HepG2 (cell line): Measurements from ENCODE around the gene ZNF132. TPM values are rescaled to one million over a fixed set of nuclear protein-coding genes. Genes with fewer than 3 reads are reported as not detected.

Source experiments
- CBX5 ChIP-seq: sonication (generic); formaldehyde crosslinking; IDR thresholded peaks from 2 replicates; pipeline ENCODE4 v1.4.0; 2020; ENCODE audit warnings: missing genetic modification reagents, borderline replicate concordance
- DBP ChIP-seq: sonication (generic); formaldehyde crosslinking; IDR thresholded peaks from 2 replicates; pipeline ENCODE4 v1.4.0; 2020; ENCODE audit warnings: missing genetic modification reagents; ENCODE audit errors: not compliant biosample characterization
- DRAP1 ChIP-seq: IDR thresholded peaks from 2 replicates; pipeline ENCODE4 v1.6.1; 2016; ENCODE audit warnings: missing genetic modification reagents, missing compliant biosample characterization
- MBNL3 ChIP-seq: fragments of 250-450 bp; sonication (Bioruptor Pico); conservative IDR thresholded peaks from 2 replicates; pipeline ENCODE4 v1.8.0; 2022; ENCODE audit warnings: mild to moderate bottlenecking, inconsistent platforms
- NPAS2 ChIP-seq: sonication (generic); formaldehyde crosslinking; IDR thresholded peaks from 2 replicates; pipeline ENCODE4 v1.8.0; 2022; ENCODE audit warnings: mild to moderate bottlenecking, missing genetic modification reagents, borderline replicate concordance
- RBM39 ChIP-seq: fragments of 200-400 bp; formaldehyde crosslinking; IDR thresholded peaks from one replicate; pipeline ENCODE4 v1.6.1; 2018; ENCODE audit warnings: antibody characterized with exemption, mild to moderate bottlenecking, low read depth, low read length; ENCODE audit not compliant: poor library complexity, severe bottlenecking
- TFAP4 ChIP-seq: sonication (generic); IDR thresholded peaks from 2 replicates; pipeline ENCODE4 v1.6.1; 2016; ENCODE audit warnings: low read depth, borderline replicate concordance
- ZBTB2 ChIP-seq: sonication (generic); formaldehyde crosslinking; IDR thresholded peaks from 2 replicates; pipeline ENCODE4 v1.8.0; 2022; ENCODE audit warnings: low read depth, missing genetic modification reagents
- ZFY ChIP-seq: sonication (generic); formaldehyde crosslinking; IDR thresholded peaks from 2 replicates; pipeline ENCODE4 v1.4.0; 2020; ENCODE audit warnings: missing genetic modification reagents
- ZNF180 ChIP-seq: sonication (generic); formaldehyde crosslinking; IDR thresholded peaks from 2 replicates; pipeline ENCODE4 v1.4.0; 2020; ENCODE audit warnings: low read depth, missing genetic modification reagents, borderline replicate concordance
- ZNF501 ChIP-seq: sonication (generic); formaldehyde crosslinking; IDR thresholded peaks from 2 replicates; pipeline ENCODE4 v1.5.1; 2020; ENCODE audit warnings: mild to moderate bottlenecking, moderate library complexity, missing genetic modification reagents
- ZNF569 ChIP-seq: sonication (generic); formaldehyde crosslinking; IDR thresholded peaks from 2 replicates; pipeline ENCODE4 v1.5.0; 2020; ENCODE audit warnings: mild to moderate bottlenecking, missing genetic modification reagents, moderate library complexity, borderline replicate concordance
- ZNF83 ChIP-seq: sonication (generic); formaldehyde crosslinking; IDR thresholded peaks from 2 replicates; pipeline ENCODE4 v1.4.0; 2020; ENCODE audit warnings: missing genetic modification reagents, mild to moderate bottlenecking, borderline replicate concordance
- ZNF850 ChIP-seq: sonication (generic); formaldehyde crosslinking; conservative IDR thresholded peaks from 2 replicates; pipeline ENCODE4 v1.9.0; 2021; ENCODE audit warnings: mild to moderate bottlenecking, missing genetic modification reagents
- ZSCAN29 ChIP-seq: sonication (generic); formaldehyde crosslinking; conservative IDR thresholded peaks from 2 replicates; pipeline ENCODE4 v1.4.0; 2020; ENCODE audit warnings: mild to moderate bottlenecking, missing genetic modification reagents
- polyA plus RNA-seq, 8 experiments: library from polyadenylated mRNA; depleted of rRNA in 3 of 8; stranded (reverse) in 7 of 8; unstranded in 1 of 8; fragments of >200 nt; fragmentation: Illumina TruSeq in 4 of 8; extraction: Trizol in 4 of 8; gene quantifications; 2 replicates each; pipeline versions ENCODE4 v1.2.1 to v1.2.3, GENCODE V29; 2011 to 2016; ENCODE audit warnings: low read depth in 4 of 8, missing spikeins in 1 of 8, mixed read lengths in 1 of 8; ENCODE audit not compliant: insufficient read depth in 1 of 8
- total RNA-seq, 5 experiments: library from RNA; depleted of rRNA; stranded (reverse); fragments of >200 nt; fragmentation: Illumina TruSeq; extraction: Trizol; gene quantifications; 2 replicates each; pipeline ENCODE4 v1.2.3, GENCODE V29; 2016; ENCODE audit warnings: low read depth in 1 of 5
- TF ChIP-seq, protein P1 (sequence below): IDR thresholded peaks from 2 replicates; pipeline ENCODE4 v1.6.1; 2016; ENCODE audit warnings: mild to moderate bottlenecking, missing biosample characterization, missing genetic modification reagents
- TF ChIP-seq, protein P2 (sequence below): IDR thresholded peaks from 2 replicates; pipeline ENCODE4 v1.6.1; 2012; ENCODE audit warnings: low read length, improper control_type of control experiment
- TF ChIP-seq, protein P3 (sequence below): sonication (generic); formaldehyde crosslinking; IDR thresholded peaks from 2 replicates; pipeline ENCODE4 v1.5.1; 2020; ENCODE audit warnings: missing genetic modification reagents, mild to moderate bottlenecking, borderline replicate concordance

ZNF132 gene
- total and polyA plus RNA-seq, 2 of the 13 experiments (the other 11 are each of a cell fraction or from before 2014, with no cell fraction given) = not detected

DNA sequence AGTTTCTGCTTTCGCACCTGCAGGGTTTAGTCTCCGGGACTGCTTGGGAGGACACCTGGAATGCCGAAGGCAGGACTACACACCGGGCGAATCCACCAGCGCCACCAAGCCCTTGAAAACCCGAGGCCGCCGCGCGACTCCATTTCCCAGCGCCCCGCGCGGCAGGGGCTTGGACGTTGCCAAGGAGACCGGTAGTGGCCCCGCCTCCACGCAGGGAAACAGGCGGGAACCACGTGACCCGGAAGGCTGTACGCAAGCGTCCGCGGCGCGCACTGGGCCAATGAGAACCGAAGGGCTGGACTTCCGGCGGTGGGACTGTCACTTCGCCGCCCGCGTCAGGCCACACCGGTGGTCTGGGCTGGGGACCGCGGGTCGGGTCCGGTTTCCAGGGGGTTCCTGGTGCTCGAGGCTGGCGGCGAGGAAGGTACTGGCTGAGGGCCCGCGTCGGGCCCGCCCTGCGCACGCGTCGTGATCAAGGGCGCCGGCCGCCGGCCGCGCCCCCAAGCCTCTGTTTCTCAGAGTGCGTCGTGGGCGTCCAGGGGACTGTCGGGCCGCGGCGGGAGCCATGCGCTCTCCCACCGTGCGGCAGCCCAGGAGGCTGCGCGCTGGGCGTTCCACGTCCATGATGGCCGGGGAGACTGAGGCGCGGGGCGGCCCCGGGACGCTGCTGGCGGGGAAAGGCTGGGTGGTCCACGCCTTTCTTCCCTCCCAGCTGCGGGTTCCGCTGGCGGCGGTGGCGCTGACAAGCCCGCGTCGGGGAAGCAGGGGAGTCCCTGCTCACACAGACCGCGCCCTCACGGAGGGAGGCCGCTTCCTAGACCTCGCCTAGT, 27.0 kb upstream of the ZNF132 start, which contains the start of gene ZNF324 (continued):
- TF ChIP-seq ZBTB2 (CRISPR knock-in tag) (0 out of 2 replicates have a peak, but pooled peaks have one; percentile 39), ZNF180 (CRISPR knock-in tag) (no peak), ZNF83 (CRISPR knock-in tag) (no peak), ZSCAN29 (no peak), ZNF501 (CRISPR knock-in tag) (no peak; the same call in 1 of the 2 replicates), DBP (CRISPR knock-in tag) (no peak), ZNF850 (CRISPR knock-in tag) (no peak), DRAP1 (CRISPR knock-in tag) (peak; percentile 73), ZFY (CRISPR knock-in tag) (peak; percentile 81), CBX5 (no peak), RBM39 (no peak), NPAS2 (CRISPR knock-in tag) (no peak), MBNL3 (CRISPR knock-in tag) (no peak), ZNF569 (CRISPR knock-in tag) (no peak), TFAP4 (peak; percentile 39; the same call in 1 of the 2 replicates)
- TF ChIP-seq, protein P1, sequence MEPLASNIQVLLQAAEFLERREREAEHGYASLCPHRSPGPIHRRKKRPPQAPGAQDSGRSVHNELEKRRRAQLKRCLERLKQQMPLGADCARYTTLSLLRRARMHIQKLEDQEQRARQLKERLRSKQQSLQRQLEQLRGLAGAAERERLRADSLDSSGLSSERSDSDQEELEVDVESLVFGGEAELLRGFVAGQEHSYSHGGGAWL (CRISPR knock-in tag) = no peak; the same call in 1 of the 2 replicates
- TF ChIP-seq, protein P2, sequence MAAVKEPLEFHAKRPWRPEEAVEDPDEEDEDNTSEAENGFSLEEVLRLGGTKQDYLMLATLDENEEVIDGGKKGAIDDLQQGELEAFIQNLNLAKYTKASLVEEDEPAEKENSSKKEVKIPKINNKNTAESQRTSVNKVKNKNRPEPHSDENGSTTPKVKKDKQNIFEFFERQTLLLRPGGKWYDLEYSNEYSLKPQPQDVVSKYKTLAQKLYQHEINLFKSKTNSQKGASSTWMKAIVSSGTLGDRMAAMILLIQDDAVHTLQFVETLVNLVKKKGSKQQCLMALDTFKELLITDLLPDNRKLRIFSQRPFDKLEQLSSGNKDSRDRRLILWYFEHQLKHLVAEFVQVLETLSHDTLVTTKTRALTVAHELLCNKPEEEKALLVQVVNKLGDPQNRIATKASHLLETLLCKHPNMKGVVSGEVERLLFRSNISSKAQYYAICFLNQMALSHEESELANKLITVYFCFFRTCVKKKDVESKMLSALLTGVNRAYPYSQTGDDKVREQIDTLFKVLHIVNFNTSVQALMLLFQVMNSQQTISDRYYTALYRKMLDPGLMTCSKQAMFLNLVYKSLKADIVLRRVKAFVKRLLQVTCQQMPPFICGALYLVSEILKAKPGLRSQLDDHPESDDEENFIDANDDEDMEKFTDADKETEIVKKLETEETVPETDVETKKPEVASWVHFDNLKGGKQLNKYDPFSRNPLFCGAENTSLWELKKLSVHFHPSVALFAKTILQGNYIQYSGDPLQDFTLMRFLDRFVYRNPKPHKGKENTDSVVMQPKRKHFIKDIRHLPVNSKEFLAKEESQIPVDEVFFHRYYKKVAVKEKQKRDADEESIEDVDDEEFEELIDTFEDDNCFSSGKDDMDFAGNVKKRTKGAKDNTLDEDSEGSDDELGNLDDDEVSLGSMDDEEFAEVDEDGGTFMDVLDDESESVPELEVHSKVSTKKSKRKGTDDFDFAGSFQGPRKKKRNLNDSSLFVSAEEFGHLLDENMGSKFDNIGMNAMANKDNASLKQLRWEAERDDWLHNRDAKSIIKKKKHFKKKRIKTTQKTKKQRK = no peak
- TF ChIP-seq, protein P3, sequence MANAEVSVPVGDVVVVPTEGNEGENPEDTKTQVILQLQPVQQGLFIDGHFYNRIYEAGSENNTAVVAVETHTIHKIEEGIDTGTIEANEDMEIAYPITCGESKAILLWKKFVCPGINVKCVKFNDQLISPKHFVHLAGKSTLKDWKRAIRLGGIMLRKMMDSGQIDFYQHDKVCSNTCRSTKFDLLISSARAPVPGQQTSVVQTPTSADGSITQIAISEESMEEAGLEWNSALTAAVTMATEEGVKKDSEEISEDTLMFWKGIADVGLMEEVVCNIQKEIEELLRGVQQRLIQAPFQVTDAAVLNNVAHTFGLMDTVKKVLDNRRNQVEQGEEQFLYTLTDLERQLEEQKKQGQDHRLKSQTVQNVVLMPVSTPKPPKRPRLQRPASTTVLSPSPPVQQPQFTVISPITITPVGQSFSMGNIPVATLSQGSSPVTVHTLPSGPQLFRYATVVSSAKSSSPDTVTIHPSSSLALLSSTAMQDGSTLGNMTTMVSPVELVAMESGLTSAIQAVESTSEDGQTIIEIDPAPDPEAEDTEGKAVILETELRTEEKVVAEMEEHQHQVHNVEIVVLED (CRISPR knock-in tag) = peak; percentile 95
